ENCODE data around the gene USP51. TPM values are rescaled to one million over a fixed set of nuclear protein-coding genes. Genes with fewer than 3 reads are reported as not detected.

USP51 gene
- total RNA-seq, 1 experiment from 2014 or later: 6.8 TPM

DNA sequence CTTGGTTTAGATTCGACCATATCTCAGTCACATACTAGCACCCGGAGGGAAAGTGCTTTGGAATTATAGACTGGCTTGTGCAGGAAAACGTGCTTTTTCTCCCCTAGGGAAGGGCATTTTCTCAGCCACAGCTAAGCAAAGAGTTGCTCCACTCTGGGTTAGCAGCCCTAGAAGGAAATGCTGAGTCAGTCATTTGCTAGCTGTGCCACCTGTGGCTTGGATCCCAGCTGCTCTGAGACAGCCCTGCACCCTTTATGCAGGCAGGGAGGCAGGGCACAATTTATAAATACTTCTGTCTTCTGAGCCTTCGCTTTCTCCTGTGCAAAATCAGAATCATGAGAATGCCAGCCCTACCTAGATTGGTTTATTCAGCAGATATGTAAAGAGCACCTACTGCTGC is 1.3 kb upstream of the USP51 start:
- Histone ChIP-seq H2BK5ac (ENCODE audit: insufficient read length, low read length) (no peak overlapping the region), H3K4me1 (ENCODE audit: insufficient read depth, low read length) (no peaks in the 10 kb centered on the region), H3K9ac (ENCODE audit: extremely low read depth, insufficient read length, low read length) (no peak overlapping the region), H3K27me3 (ENCODE audit: insufficient read depth, low read length) (0 out of 2 replicates have a peak, but pooled peaks cover 4% of the 10 kb centered on the region), H2AK5ac (ENCODE audit: insufficient read length, low read length) (no peak overlapping the region), H3K18ac (ENCODE audit: insufficient read length, low read depth, low read length) (no peak overlapping the region), H4K8ac (replicated peaks; ENCODE audit: insufficient read length, low read depth, low read length) (no peak overlapping the region), H3T11ph (ENCODE audit: low read length) (no peak overlapping the region), H3K27ac (ENCODE audit: insufficient read length, low read depth, low read length) (no peak overlapping the region), H3K79me2 (ENCODE audit: insufficient read depth, low read length) (no peaks in the 10 kb centered on the region), H3K23ac (ENCODE audit: insufficient read length, low read depth, low read length) (no peak overlapping the region), H3K14ac (ENCODE audit: insufficient read depth, low read length) (no peak overlapping the region), H4K20me1 (ENCODE audit: control insufficient read depth, insufficient read depth, insufficient read length) (no peaks in the 10 kb centered on the region), H3K79me1 (ENCODE audit: insufficient read depth, low read depth, low read length, poor library complexity, severe bottlenecking) (no peaks in the 10 kb centered on the region), H3K23me2 (ENCODE audit: insufficient read length, low read depth, low read length, poor library complexity, severe bottlenecking) (no peaks in the 10 kb centered on the region), H4K5ac (ENCODE audit: insufficient read length, low read depth, low read length) (no peak overlapping the region), H3K4ac (ENCODE audit: low read depth, low read length) (no peak overlapping the region), H2AFZ (ENCODE audit: low read length) (no peak overlapping the region), H2BK20ac (ENCODE audit: low read depth, low read length, poor library complexity, severe bottlenecking) (no peak overlapping the region), H3K9me3 (ENCODE audit: control insufficient read depth, low read depth, low read length) (peaks cover 35% of the 10 kb centered on the region), H3K4me2 (ENCODE audit: insufficient read depth, insufficient read length, low read length) (no peak overlapping the region), H2BK15ac (ENCODE audit: low read depth, low read length) (no peak overlapping the region), H2BK12ac (ENCODE audit: insufficient read length, low read depth, low read length) (no peak overlapping the region), H4K91ac (ENCODE audit: insufficient read length, low read depth, low read length) (no peak overlapping the region), H2BK120ac (ENCODE audit: low read depth, low read length, poor library complexity, severe bottlenecking) (no peak overlapping the region), H3K56ac (ENCODE audit: insufficient read length, low read depth, low read length) (no peak overlapping the region)
- no peak overlapping the region for H3K27ac Mint-ChIP-seq
- H3K36me3 Mint-ChIP-seq (ENCODE audit: insufficient read depth in 1 of 3, low read depth in 3 of 3): peaks cover 5 to 18% (median 14%) of the 10 kb centered on the region in 3 experiments; a peak in 6 of 7 replicates
- no peak for TF ChIP-seq CTCF (conservative IDR thresholded peaks at IDR 0.05)
- peaks cover 37 to 57% of the 10 kb centered on the region in 2 experiments for H3K9me3 Mint-ChIP-seq
- DNase-seq: no peak
- WGBS (ENCODE audit: extremely low coverage, insufficient read length, low lambda C conversion rate): no CpG with 5 or more reads among the region's 4 CpGs
- H3K27me3 Mint-ChIP-seq (ENCODE audit: low read depth): peaks cover 3% of the 10 kb centered on the region
- H3K4me1 Mint-ChIP-seq: peaks cover 4 to 5% of the 10 kb centered on the region in 2 experiments; a peak in 3 of 4 replicates
- no peak overlapping the region for H3K4me3 Mint-ChIP-seq
